ENCODE results near the gene ERCC6L. TPM values are rescaled to one million over a fixed set of nuclear protein-coding genes. Genes with fewer than 3 reads are reported as not detected.

Gene ERCC6L
- total RNA-seq, 1 experiment from 2014 or later = 10.0 TPM

DNA sequence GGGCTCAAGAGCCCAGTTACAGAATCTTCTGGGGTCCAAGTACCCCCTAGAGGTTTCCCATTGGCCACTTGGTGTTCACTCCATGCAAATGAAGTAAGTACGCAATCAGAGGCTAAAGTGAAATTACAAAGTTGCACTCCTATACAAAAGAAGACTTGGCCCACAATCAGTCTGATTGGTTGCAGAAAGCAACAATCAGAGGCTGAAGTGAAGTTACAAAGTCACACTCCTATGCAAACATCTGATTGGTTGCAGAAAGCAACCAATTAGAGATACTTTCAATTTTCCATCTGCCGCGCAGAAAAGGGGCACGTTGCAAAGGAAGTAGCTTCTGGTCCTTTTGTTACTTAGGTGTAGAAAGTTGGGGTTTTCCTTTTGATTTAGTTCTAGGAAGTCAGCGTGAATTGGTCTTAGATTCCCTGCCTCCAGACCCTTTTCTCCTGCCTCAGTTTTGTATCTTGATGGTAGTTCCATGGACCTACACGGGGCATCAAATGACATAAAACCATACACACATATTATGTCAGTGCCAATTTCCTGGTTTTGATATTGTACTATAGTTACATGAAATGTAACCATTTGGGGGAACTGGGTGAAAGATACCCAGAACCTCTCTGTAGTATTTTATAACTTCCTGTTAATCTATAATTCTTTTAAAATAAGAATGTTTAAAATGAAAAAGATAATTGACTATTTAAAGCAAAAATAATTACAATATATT, 69.7 kb downstream of the ERCC6L start:
- no peaks in the 10 kb centered on the region for H3K4me1 ChIP-seq (replicated peaks; ENCODE audit: insufficient read depth)
- H3K79me2 ChIP-seq (ENCODE audit: low read depth) = no peaks in the 10 kb centered on the region
- CTCF ChIA-PET = no interaction called here
- H3K36me3 ChIP-seq (ENCODE audit: low read depth) = no peaks in the 10 kb centered on the region
- intact Hi-C loops (cut with micrococcal nuclease; ENCODE audit: unreplicated experiment) = no loop called here
- H3K9me2 ChIP-seq (ENCODE audit: insufficient read depth) = no peaks in the 10 kb centered on the region
- no peak for DNase-seq
- peaks cover 4% of the 10 kb centered on the region; the same call in 1 of the 2 replicates for H3K27me3 ChIP-seq (ENCODE audit: insufficient read depth, low read depth)
- POLR2A ChIA-PET (ENCODE audit: unreplicated experiment) = no interaction called here
- H3K27ac ChIP-seq = no peak overlapping the region
- H3F3A ChIP-seq (ENCODE audit: insufficient read depth, low read depth) = no peaks in the 10 kb centered on the region
- no peak overlapping the region for H2AFZ ChIP-seq
- TF ChIP-seq, protein P1, sequence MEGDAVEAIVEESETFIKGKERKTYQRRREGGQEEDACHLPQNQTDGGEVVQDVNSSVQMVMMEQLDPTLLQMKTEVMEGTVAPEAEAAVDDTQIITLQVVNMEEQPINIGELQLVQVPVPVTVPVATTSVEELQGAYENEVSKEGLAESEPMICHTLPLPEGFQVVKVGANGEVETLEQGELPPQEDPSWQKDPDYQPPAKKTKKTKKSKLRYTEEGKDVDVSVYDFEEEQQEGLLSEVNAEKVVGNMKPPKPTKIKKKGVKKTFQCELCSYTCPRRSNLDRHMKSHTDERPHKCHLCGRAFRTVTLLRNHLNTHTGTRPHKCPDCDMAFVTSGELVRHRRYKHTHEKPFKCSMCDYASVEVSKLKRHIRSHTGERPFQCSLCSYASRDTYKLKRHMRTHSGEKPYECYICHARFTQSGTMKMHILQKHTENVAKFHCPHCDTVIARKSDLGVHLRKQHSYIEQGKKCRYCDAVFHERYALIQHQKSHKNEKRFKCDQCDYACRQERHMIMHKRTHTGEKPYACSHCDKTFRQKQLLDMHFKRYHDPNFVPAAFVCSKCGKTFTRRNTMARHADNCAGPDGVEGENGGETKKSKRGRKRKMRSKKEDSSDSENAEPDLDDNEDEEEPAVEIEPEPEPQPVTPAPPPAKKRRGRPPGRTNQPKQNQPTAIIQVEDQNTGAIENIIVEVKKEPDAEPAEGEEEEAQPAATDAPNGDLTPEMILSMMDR (conservative IDR thresholded peaks at IDR 0.05) = no peak
- TF ChIP-seq EZH2 (IDR thresholded peaks at IDR 0.05; ENCODE audit: low read depth) = no peak
- no peaks in the 10 kb centered on the region for H3K9me3 ChIP-seq (ENCODE audit: insufficient read depth, low read depth)
- no peaks in the 10 kb centered on the region for H4K20me1 ChIP-seq (ENCODE audit: insufficient read depth)
- BruUV-seq (replicated peaks) = no TSS peak
- H3K4me2 ChIP-seq = 0 out of 2 replicates have a peak overlapping the region, but pooled peaks have one; percentile 10
- H3K4me3 ChIP-seq = no peak overlapping the region

DNA sequence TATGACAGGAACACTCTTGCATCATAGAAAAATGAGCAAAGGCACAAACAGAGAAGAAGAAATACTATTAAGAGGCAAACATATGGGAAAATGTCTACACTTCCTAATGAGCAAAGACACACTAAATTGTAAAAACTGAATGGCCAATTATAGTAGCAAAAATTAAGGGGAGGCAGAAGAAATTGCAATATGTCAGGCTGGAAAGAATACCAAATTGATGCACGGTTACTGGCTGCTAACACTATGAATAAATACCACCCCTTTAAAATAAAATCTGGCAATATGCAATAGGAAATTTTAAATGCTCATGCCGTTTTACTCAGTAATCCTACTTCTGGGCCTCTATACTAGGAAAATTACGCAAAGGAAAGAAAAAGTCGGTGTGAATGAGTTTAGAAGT, 73.3 kb downstream of the ERCC6L start:
- Histone ChIP-seq H3K4me2 (no peak overlapping the region), H2AFZ (no peak overlapping the region), H3K9me2 (ENCODE audit: insufficient read depth) (no peaks in the 10 kb centered on the region), H4K20me1 (ENCODE audit: insufficient read depth) (no peaks in the 10 kb centered on the region), H3F3A (ENCODE audit: insufficient read depth, low read depth) (no peaks in the 10 kb centered on the region), H3K27ac (no peak overlapping the region), H3K79me2 (ENCODE audit: low read depth) (no peaks in the 10 kb centered on the region), H3K27me3 (ENCODE audit: insufficient read depth, low read depth) (peaks cover 4% of the 10 kb centered on the region; the same call in 1 of the 2 replicates), H3K4me1 (replicated peaks; ENCODE audit: insufficient read depth) (no peaks in the 10 kb centered on the region), H3K36me3 (ENCODE audit: low read depth) (no peaks in the 10 kb centered on the region), H3K4me3 (no peak overlapping the region), H3K9me3 (ENCODE audit: insufficient read depth, low read depth) (no peaks in the 10 kb centered on the region)
- no peak for TF ChIP-seq EZH2 (IDR thresholded peaks at IDR 0.05; ENCODE audit: low read depth)
- TF ChIP-seq, protein P1 (conservative IDR thresholded peaks at IDR 0.05) = no peak
- DNase-seq = no peak
- CTCF ChIA-PET = no interaction called here
- BruUV-seq (replicated peaks) = no TSS peak
- POLR2A ChIA-PET (ENCODE audit: unreplicated experiment) = no interaction called here
- intact Hi-C loops (cut with micrococcal nuclease; ENCODE audit: unreplicated experiment) = no loop called here

DNA sequence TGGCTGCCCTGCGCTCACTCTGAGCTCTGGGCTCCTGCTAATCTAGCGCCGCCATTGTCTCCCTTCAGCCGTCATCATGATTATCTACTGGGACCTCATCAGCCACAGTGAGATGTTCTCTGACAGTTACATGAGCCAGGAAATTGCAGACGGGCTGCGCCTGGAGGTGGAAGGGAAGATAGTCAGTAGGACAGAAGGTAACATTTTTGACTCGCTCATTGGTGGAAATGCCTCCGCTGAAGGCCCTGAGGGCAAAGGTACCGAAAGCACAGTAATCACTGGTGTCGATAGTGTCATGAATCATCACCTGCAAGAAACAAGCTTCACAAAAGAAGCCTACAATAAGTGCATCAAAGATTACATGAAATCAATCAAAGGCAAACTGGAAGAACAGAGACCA, 79.1 kb downstream of the ERCC6L start:
- DNase-seq = no peak
- BruUV-seq (replicated peaks) = no TSS peak
- no peaks in the 10 kb centered on the region for H3K9me3 ChIP-seq (ENCODE audit: insufficient read depth, low read depth)
- no peaks in the 10 kb centered on the region for H4K20me1 ChIP-seq (ENCODE audit: insufficient read depth)
- intact Hi-C loops (cut with micrococcal nuclease; ENCODE audit: unreplicated experiment) = no loop called here
- peaks cover 7% of the 10 kb centered on the region; the same call in 1 of the 2 replicates for H3K27me3 ChIP-seq (ENCODE audit: insufficient read depth, low read depth)
- no peaks in the 10 kb centered on the region for H3K4me1 ChIP-seq (replicated peaks; ENCODE audit: insufficient read depth)
- no peak overlapping the region for H3K27ac ChIP-seq
- no peaks in the 10 kb centered on the region for H3K79me2 ChIP-seq (ENCODE audit: low read depth)
- H2AFZ ChIP-seq = no peak overlapping the region
- POLR2A ChIA-PET (ENCODE audit: unreplicated experiment) = no interaction called here
- no peaks in the 10 kb centered on the region for H3K36me3 ChIP-seq (ENCODE audit: low read depth)
- CTCF ChIA-PET = no interaction called here
- no peak overlapping the region for H3K4me2 ChIP-seq
- no peak for TF ChIP-seq EZH2 (IDR thresholded peaks at IDR 0.05; ENCODE audit: low read depth)
- TF ChIP-seq, protein P1 (conservative IDR thresholded peaks at IDR 0.05) = no peak
- H3K4me3 ChIP-seq = no peak overlapping the region
- no peaks in the 10 kb centered on the region for H3F3A ChIP-seq (ENCODE audit: insufficient read depth, low read depth)
- H3K9me2 ChIP-seq (ENCODE audit: insufficient read depth) = no peaks in the 10 kb centered on the region
